K562 (cell line): ENCODE data around the gene HHATL. TPM values are rescaled to one million over a fixed set of nuclear protein-coding genes. Genes with fewer than 3 reads are reported as not detected.

Experiments
- ATAC-seq: fragments of 200-7000 bp; cut with Tn5 transposase; 3 replicates; pipeline ENCODE4 v1.9.1; 2020; ENCODE audit warnings: moderate library complexity
- BruUV-seq: library from RNA; stranded (reverse); fragments of 400-500 nt; replicated peaks from 2 replicates; lab custom pipeline; 2021; lab: Mats Ljungman, UMichigan
- CTCF ChIA-PET: fragments of 300-600 bp; formaldehyde crosslinking; extraction: SDS; loops from one replicate; lab custom pipeline; 2021; ENCODE audit warnings: low intra/inter-chr PET ratio; lab: Yijun Ruan, JAX
- POLR2A ChIA-PET: fragments of 300-600, 350-650 bp; sonication (Branson Sonifier 250); formaldehyde crosslinking; extraction: SDS; loops from one replicate; lab custom pipeline; 2021; ENCODE audit warnings: antibody characterized with exemption, inconsistent platforms; lab: Yijun Ruan, JAX
- DNase-seq, 4 experiments: peaks; one replicate each; pipeline versions ENCODE4 v3.0.0 to v3.0.0-alpha.2; 2011 to 2018; ENCODE audit warnings: low spot score in 3 of 4, mixed read lengths in 3 of 4; ENCODE audit errors: extremely low read depth in 1 of 4
- FAIRE-seq: peaks from 2 replicates; lab custom pipeline; 2011; peaks lifted over from hg19 to GRCh38; lab: Jason Lieb, UNC
- H2AFZ ChIP-seq: 2 replicates; pipeline ENCODE4 v1.6.0; 2011; ENCODE audit warnings: low read depth, low read length, control low read depth, inconsistent platforms
- H3K27ac ChIP-seq: fragments of 200-600 bp; 3 replicates; pipeline ENCODE4 v1.8.0; 2011; ENCODE audit warnings: low read depth, mild to moderate bottlenecking, control low read depth, inconsistent platforms, low read length, moderate library complexity, mixed read lengths; ENCODE audit errors: extremely low read depth
- H3K27me3 ChIP-seq, 2 experiments: fragments of 300-600 bp in 1 of 2; 2 replicates in 1 of 2; 3 replicates in 1 of 2; pipeline versions ENCODE4 v1.6.0 to v1.8.0; 2011; ENCODE audit warnings: inconsistent platforms in 2 of 2, low read length in 2 of 2, mild to moderate bottlenecking in 1 of 2, mixed read lengths in 1 of 2, moderate library complexity in 1 of 2; ENCODE audit not compliant: control insufficient read depth in 2 of 2, insufficient read depth in 2 of 2
- H3K36me3 ChIP-seq: fragments of 300-600 bp; 3 replicates; pipeline ENCODE4 v1.8.0; 2011; ENCODE audit warnings: mild to moderate bottlenecking, low read length, inconsistent platforms; ENCODE audit not compliant: control insufficient read depth, insufficient read depth
- H3K4me1 ChIP-seq, 2 experiments: fragments of 200-600 bp in 1 of 2; replicated peaks in 1 of 2; 2 replicates in 1 of 2; 3 replicates in 1 of 2; pipeline versions ENCODE4 v1.5.1 to v1.8.0; 2011; ENCODE audit warnings: inconsistent platforms in 2 of 2, low read length in 2 of 2, mild to moderate bottlenecking in 1 of 2, mixed read lengths in 1 of 2, moderate library complexity in 1 of 2; ENCODE audit not compliant: control insufficient read depth in 2 of 2, insufficient read depth in 2 of 2
- H3K4me2 ChIP-seq: 2 replicates; pipeline ENCODE4 v1.6.1; 2011; ENCODE audit warnings: low read length, control low read depth, inconsistent platforms, mixed read lengths; ENCODE audit not compliant: insufficient read depth
- H3K4me3 ChIP-seq: fragments of 200-600 bp; sonication (generic), shearing (Covaris generic); 2 replicates; pipeline ENCODE4 v1.5.1; 2016; ENCODE audit warnings: control low read depth, inconsistent platforms
- H3K79me2 ChIP-seq: fragments of 200-600 bp; 3 replicates; pipeline ENCODE4 v1.8.0; 2011; ENCODE audit warnings: low read length, inconsistent platforms; ENCODE audit not compliant: control insufficient read depth, insufficient read depth
- H3K9ac ChIP-seq, 2 experiments: 2 replicates each; pipeline versions ENCODE4 v1.6.0 to v1.6.1; 2011; ENCODE audit warnings: low read depth in 2 of 2, low read length in 2 of 2, control low read depth in 1 of 2, inconsistent platforms in 1 of 2, mild to moderate bottlenecking in 1 of 2, mixed read lengths in 1 of 2; ENCODE audit not compliant: insufficient read depth in 1 of 2
- H3K9me1 ChIP-seq: one replicate; pipeline ENCODE4 v1.6.0; 2011; ENCODE audit warnings: inconsistent platforms, mild to moderate bottlenecking, low read length, moderate library complexity; ENCODE audit not compliant: control insufficient read depth, insufficient read depth
- H3K9me3 ChIP-seq: replicated peaks from 2 replicates; pipeline ENCODE4 v1.5.1; 2011; ENCODE audit warnings: low read depth, low read length, inconsistent platforms; ENCODE audit not compliant: control insufficient read depth, insufficient read depth
- H4K20me1 ChIP-seq: replicated peaks from 2 replicates; pipeline ENCODE4 v1.6.1; 2011; ENCODE audit warnings: low read length, inconsistent platforms, mixed read lengths; ENCODE audit not compliant: control insufficient read depth, insufficient read depth
- E2F4 ChIP-seq: sonication (generic); formaldehyde crosslinking; IDR thresholded peaks from 2 replicates; pipeline ENCODE4 v1.8.0; 2022; ENCODE audit warnings: mild to moderate bottlenecking, low read depth, missing genetic modification reagents
- GTF2E2 ChIP-seq: fragments of 200-800 bp; sonication (Bioruptor generic); IDR thresholded peaks from 2 replicates; pipeline ENCODE4 v1.6.1; 2016; ENCODE audit warnings: missing genetic modification characterization, missing compliant biosample characterization
- ZNF589 ChIP-seq: fragments of 200-800 bp; sonication (Bioruptor generic); IDR thresholded peaks from 2 replicates; pipeline ENCODE4 v1.6.1; 2016; ENCODE audit warnings: low read depth, missing genetic modification characterization, missing compliant biosample characterization
- WGBS: fragments of 100-300 bp; shearing (Covaris generic); methylation state at CpG from one replicate; pipeline ENCODE4 v1.1.6; 2016; ENCODE audit warnings: low coverage, mixed read lengths; ENCODE audit not compliant: insufficient coverage; ENCODE audit errors: missing lambda C conversion rate; 5-methylcytosine and 5-hydroxymethylcytosine counted together
- in situ Hi-C: fragments of 300-500 bp; cut with MboI; formaldehyde crosslinking; loops from 4 replicates; pipeline ENCODE4 v1.15.0; 2018; ENCODE audit warnings: inconsistent platforms, mixed read lengths
- intact Hi-C: fragments of 100-400 bp; cut with micrococcal nuclease; formaldehyde crosslinking; loops from 2 replicates; pipeline ENCODE4 v1.14.2; 2022
- polyA plus RNA-seq, 8 experiments: library from polyadenylated mRNA; depleted of rRNA in 4 of 8; stranded (reverse) in 5 of 8; unstranded in 3 of 8; fragments of >200 nt; fragmentation: Nextera tagmentation in 2 of 8; fragmentation: Illumina TruSeq in 1 of 8; extraction: Ambion mirVana in 2 of 8; extraction: Trizol in 1 of 8; gene quantifications; 2 replicates each; pipeline versions ENCODE4 v1.2.1 to v1.2.3, GENCODE V29; 2011 to 2014; ENCODE audit warnings: inconsistent platforms in 1 of 8, missing spikeins in 1 of 8
- total RNA-seq, 7 experiments: library from RNA; depleted of rRNA in 6 of 7; stranded (reverse); fragments of >200 nt in 6 of 7; fragmentation: Illumina TruSeq in 2 of 7; extraction: Trizol in 2 of 7; gene quantifications; 2 replicates each; pipeline versions ENCODE4 v1.2.1 to v1.2.3, GENCODE V29; 2011 to 2021; ENCODE audit warnings: low replicate concordance in 1 of 7

Gene HHATL
- total and polyA plus RNA-seq, 9 of the 15 experiments (the other 6 are each of a cell fraction or from before 2014, with no cell fraction given), result not detected

GRCh38 chr3:42697289-42698051 is 5.1 kb downstream of the HHATL start:
- FAIRE-seq, result no peak
- no peak for ATAC-seq
- TF ChIP-seq GTF2E2 (tag) (no peak), E2F4 (no peak), ZNF589 (CRISPR knock-in tag) (no peak)
- H2AFZ ChIP-seq, result no peak overlapping the region
- peaks cover 0 to 11% of the 10 kb centered on the region in 2 experiments; a peak in 1 of 5 replicates for H3K4me1 ChIP-seq
- intact Hi-C loops (no loop called here), in situ Hi-C loops (no loop called here)
- H3K27ac ChIP-seq, result no peak overlapping the region
- no peak overlapping the region for H3K4me3 ChIP-seq
- ChIA-PET POLR2A (interaction anchor here (0.6 to 0.7 kb wide), 3 partner anchors 9 to 160 kb away, joined by 3 to 4 read pairs (median 3); no protein-coding TSS in a partner anchor), CTCF (no interaction called here)
- H3K4me2 ChIP-seq, result no peak overlapping the region
- no peak overlapping the region for H3K9ac ChIP-seq
- DNase-seq, result peak in 1 of 4 experiments; percentile 5
- no peaks in the 10 kb centered on the region for H3K9me3 ChIP-seq
- H3K36me3 ChIP-seq, result no peaks in the 10 kb centered on the region
- no peaks in the 10 kb centered on the region for H3K79me2 ChIP-seq
- WGBS, result under 1% methylated on average over 17 of the region's 18 CpGs
- BruUV-seq, result no TSS peak
- H3K9me1 ChIP-seq, result no peaks in the 10 kb centered on the region
- H3K27me3 ChIP-seq, result peaks cover 6 to 54% of the 10 kb centered on the region in 2 experiments; a peak in 4 of 5 replicates
- H4K20me1 ChIP-seq, result peaks cover 12% of the 10 kb centered on the region
